ENCODE measurements around the gene SIGLEC11. TPM values are rescaled to one million over a fixed set of nuclear protein-coding genes. Genes with fewer than 3 reads are reported as not detected.
"Not testable (repeated sequence)": the region's sequence is repeated elsewhere in the genome, so short reads cannot be mapped to it uniquely, and the experiment has no call there.

SIGLEC11 gene
- total RNA-seq, 1 experiment from 2014 or later, result not detected

DNA sequence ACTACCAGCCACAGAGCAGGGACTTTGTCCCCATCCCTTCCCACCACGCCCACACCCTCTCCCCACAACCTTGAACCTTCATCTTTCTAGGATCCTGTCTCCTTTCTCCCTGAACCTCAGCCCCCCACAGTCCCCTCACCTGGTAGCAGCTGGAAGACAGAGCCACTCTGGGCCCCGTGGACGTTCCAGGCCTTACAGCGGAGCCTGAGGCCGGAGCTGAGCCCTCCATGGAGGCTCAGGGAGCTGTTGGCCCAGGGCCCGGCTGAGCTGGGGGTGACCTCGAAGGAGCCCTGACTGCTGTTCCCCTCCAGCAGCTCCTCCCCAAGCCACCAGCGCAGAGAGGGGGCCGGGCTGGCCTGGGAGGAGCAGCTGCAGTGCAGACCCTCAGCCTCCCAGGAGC lies 2.8 kb downstream of the SIGLEC11 start:
- H3K4me1 ChIP-seq (ENCODE audit: insufficient read depth, low read length, poor library complexity, severe bottlenecking); BruUV-seq (replicated peaks); H3K4me3 ChIP-seq (ENCODE audit: low read depth, low read length, poor library complexity, severe bottlenecking); H3K27ac ChIP-seq (ENCODE audit: low read depth, low read length, poor library complexity, severe bottlenecking); DNase-seq (ENCODE audit: low spot score); intact Hi-C loops (cut with micrococcal nuclease; ENCODE audit: unreplicated experiment); H3K36me3 ChIP-seq (ENCODE audit: insufficient read depth, low read length, poor library complexity, severe bottlenecking); H3K9me3 ChIP-seq (ENCODE audit: low read depth, low read length, poor library complexity, severe bottlenecking); CTCF ChIA-PET; H3K27me3 ChIP-seq (replicated peaks; ENCODE audit: insufficient read depth, low read depth, low read length, poor library complexity): not testable (repeated sequence)
- POLR2A ChIA-PET (ENCODE audit: low non-redundant PET), result interaction anchor here (0.7 kb wide), 1 partner anchor 20 kb away, joined by 5 read pairs; no protein-coding TSS in a partner anchor

- H3K27ac ChIP-seq (ENCODE audit: low read depth, low read length, poor library complexity, severe bottlenecking), result no peak overlapping the region
- CTCF ChIA-PET, result no interaction called here
- BruUV-seq (replicated peaks), result no TSS peak
- H3K27me3 ChIP-seq (replicated peaks; ENCODE audit: insufficient read depth, low read depth, low read length, poor library complexity), result peaks cover 3% of the 10 kb centered on the region
- POLR2A ChIA-PET (ENCODE audit: low non-redundant PET), result interaction anchor here (0.7 kb wide), 1 partner anchor 20 kb away, joined by 5 read pairs; no protein-coding TSS in a partner anchor
- H3K9me3 ChIP-seq (ENCODE audit: low read depth, low read length, poor library complexity, severe bottlenecking), result no peaks in the 10 kb centered on the region
- H3K4me1 ChIP-seq (ENCODE audit: insufficient read depth, low read length, poor library complexity, severe bottlenecking), result no peaks in the 10 kb centered on the region
- DNase-seq (ENCODE audit: low spot score), result no peak
- H3K36me3 ChIP-seq (ENCODE audit: insufficient read depth, low read length, poor library complexity, severe bottlenecking), result no peaks in the 10 kb centered on the region
- H3K4me3 ChIP-seq (ENCODE audit: low read depth, low read length, poor library complexity, severe bottlenecking), result no peak overlapping the region
- no peak for TF ChIP-seq EZH2 (IDR thresholded peaks at IDR 0.05; ENCODE audit: borderline replicate concordance, low read depth, low read length, poor library complexity, severe bottlenecking)
- TF ChIP-seq, protein P1, sequence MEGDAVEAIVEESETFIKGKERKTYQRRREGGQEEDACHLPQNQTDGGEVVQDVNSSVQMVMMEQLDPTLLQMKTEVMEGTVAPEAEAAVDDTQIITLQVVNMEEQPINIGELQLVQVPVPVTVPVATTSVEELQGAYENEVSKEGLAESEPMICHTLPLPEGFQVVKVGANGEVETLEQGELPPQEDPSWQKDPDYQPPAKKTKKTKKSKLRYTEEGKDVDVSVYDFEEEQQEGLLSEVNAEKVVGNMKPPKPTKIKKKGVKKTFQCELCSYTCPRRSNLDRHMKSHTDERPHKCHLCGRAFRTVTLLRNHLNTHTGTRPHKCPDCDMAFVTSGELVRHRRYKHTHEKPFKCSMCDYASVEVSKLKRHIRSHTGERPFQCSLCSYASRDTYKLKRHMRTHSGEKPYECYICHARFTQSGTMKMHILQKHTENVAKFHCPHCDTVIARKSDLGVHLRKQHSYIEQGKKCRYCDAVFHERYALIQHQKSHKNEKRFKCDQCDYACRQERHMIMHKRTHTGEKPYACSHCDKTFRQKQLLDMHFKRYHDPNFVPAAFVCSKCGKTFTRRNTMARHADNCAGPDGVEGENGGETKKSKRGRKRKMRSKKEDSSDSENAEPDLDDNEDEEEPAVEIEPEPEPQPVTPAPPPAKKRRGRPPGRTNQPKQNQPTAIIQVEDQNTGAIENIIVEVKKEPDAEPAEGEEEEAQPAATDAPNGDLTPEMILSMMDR (conservative IDR thresholded peaks at IDR 0.05; ENCODE audit: low read depth, low read length), result no peak
- intact Hi-C loops (cut with micrococcal nuclease; ENCODE audit: unreplicated experiment), result no loop called here
These were observed 3.6 kb downstream of the SIGLEC11 start for GRCh38 chr19:49957262-49957915.

DNA sequence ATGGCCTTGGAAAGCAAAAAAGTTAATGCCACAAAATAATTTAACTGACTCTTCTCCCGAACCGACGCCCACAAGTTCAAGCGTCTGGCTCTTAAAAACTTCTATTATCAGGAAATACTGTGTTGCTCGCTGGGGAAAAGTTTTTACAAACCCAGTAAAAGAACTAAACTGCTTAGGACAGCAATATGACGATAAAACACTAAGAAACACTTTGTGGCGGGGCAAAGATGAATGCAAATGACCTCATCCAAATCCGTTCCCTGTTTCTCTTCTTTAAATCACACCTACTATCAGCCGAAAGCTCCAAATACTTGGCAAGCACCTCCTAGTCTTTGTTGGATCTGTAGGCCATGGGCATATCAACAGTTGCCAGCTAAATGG lies 4.9 kb downstream of the SIGLEC11 start:
- no peaks in the 10 kb centered on the region for H3K27me3 ChIP-seq (replicated peaks; ENCODE audit: insufficient read depth, low read depth, low read length, poor library complexity)
- TF ChIP-seq EZH2 (IDR thresholded peaks at IDR 0.05; ENCODE audit: borderline replicate concordance, low read depth, low read length, poor library complexity, severe bottlenecking), result no peak
- TF ChIP-seq, protein P1 (conservative IDR thresholded peaks at IDR 0.05; ENCODE audit: low read depth, low read length), result no peak
- ChIA-PET CTCF (no interaction called here), POLR2A (ENCODE audit: low non-redundant PET) (no interaction called here)
- H3K4me1 ChIP-seq (ENCODE audit: insufficient read depth, low read length, poor library complexity, severe bottlenecking), result no peaks in the 10 kb centered on the region
- no peak for DNase-seq (ENCODE audit: low spot score)
- no peak overlapping the region for H3K4me3 ChIP-seq (ENCODE audit: low read depth, low read length, poor library complexity, severe bottlenecking)
- no peaks in the 10 kb centered on the region for H3K9me3 ChIP-seq (ENCODE audit: low read depth, low read length, poor library complexity, severe bottlenecking)
- no peak overlapping the region for H3K27ac ChIP-seq (ENCODE audit: low read depth, low read length, poor library complexity, severe bottlenecking)
- no TSS peak for BruUV-seq (replicated peaks)
- no peaks in the 10 kb centered on the region for H3K36me3 ChIP-seq (ENCODE audit: insufficient read depth, low read length, poor library complexity, severe bottlenecking)
- intact Hi-C loops (cut with micrococcal nuclease; ENCODE audit: unreplicated experiment), result no loop called here

GRCh38 chr19:49954933-49955332 lies 6.0 kb downstream of the SIGLEC11 start:
- H3K9me3 ChIP-seq (ENCODE audit: low read depth, low read length, poor library complexity, severe bottlenecking), result no peaks in the 10 kb centered on the region
- DNase-seq (ENCODE audit: low spot score), result no peak
- POLR2A ChIA-PET (ENCODE audit: low non-redundant PET), result no interaction called here
- no peak overlapping the region for H3K27ac ChIP-seq (ENCODE audit: low read depth, low read length, poor library complexity, severe bottlenecking)
- TF ChIP-seq EZH2 (IDR thresholded peaks at IDR 0.05; ENCODE audit: borderline replicate concordance, low read depth, low read length, poor library complexity, severe bottlenecking), result no peak
- TF ChIP-seq, protein P1 (conservative IDR thresholded peaks at IDR 0.05; ENCODE audit: low read depth, low read length), result no peak
- no peaks in the 10 kb centered on the region for H3K36me3 ChIP-seq (ENCODE audit: insufficient read depth, low read length, poor library complexity, severe bottlenecking)
- no peaks in the 10 kb centered on the region for H3K27me3 ChIP-seq (replicated peaks; ENCODE audit: insufficient read depth, low read depth, low read length, poor library complexity)
- no TSS peak for BruUV-seq (replicated peaks)
- H3K4me1 ChIP-seq (ENCODE audit: insufficient read depth, low read length, poor library complexity, severe bottlenecking), result no peaks in the 10 kb centered on the region
- CTCF ChIA-PET, result no interaction called here
- intact Hi-C loops (cut with micrococcal nuclease; ENCODE audit: unreplicated experiment), result no loop called here
- no peak overlapping the region for H3K4me3 ChIP-seq (ENCODE audit: low read depth, low read length, poor library complexity, severe bottlenecking)
